Measurements from ENCODE around the gene SBF2. TPM values are rescaled to one million over a fixed set of nuclear protein-coding genes. Genes with fewer than 3 reads are reported as not detected.

SBF2 gene
- total and polyA plus RNA-seq, 2 of the 13 experiments (the other 11 are each of a cell fraction or from before 2014, with no cell fraction given) = 24.0 to 45.8 TPM

DNA sequence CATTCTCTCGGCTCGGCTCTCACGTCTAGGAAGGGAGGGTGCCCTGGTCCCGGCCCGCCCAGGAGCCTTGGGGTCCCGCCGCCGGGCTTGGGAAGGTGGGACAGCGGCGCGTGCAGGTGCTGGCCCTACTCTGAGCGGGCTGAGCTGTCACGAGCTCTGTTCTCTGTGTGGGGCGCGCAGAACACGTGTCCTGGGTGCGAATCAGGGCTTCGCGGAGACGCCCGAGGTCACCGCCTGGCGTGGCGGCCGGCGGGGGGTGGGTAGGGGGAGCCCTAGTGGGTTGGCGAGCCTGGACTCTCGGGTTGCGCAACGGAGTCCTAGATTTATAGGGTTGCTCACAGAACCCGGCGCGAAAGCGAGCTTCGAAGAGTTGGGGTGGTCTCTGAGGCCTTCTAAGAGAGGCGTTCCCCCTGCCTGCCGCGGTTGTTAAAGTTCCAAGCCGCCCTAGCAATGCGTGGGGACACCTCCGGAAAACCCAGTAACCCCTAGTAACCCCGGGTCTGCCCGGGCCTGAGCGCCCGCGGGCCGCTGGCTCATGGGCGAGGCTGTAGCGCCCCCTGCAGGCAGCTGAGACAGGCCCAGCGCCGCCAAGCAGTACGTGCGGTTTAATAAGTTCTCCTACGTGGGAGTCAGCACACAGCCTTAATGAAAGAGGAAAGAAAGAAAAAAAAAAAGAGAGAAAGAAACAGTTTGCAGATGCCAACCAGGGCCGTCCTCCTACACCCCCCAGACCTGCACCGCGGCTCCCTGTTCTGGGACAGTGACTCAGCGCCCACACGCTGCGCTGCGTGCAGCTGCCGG, 13.6 kb upstream of the SBF2 start (continued):
- no peak for TF ChIP-seq IKZF4 (CRISPR knock-in tag; IDR thresholded peaks at IDR 0.05; ENCODE audit: borderline replicate concordance, low read depth, not compliant biosample characterization)
- peak; percentile 49; the same call in 1 of the 2 replicates for TF ChIP-seq ZSCAN25 (CRISPR knock-in tag; IDR thresholded peaks at IDR 0.05)
- no peak for TF ChIP-seq ZFP36L2 (CRISPR knock-in tag; IDR thresholded peaks at IDR 0.05)
- TF ChIP-seq YEATS2 (CRISPR knock-in tag; IDR thresholded peaks at IDR 0.05; ENCODE audit: borderline replicate concordance) = peak; percentile 17; the same call in 1 of the 2 replicates
- peak; percentile 63; the same call in 1 of the 2 replicates for TF ChIP-seq ARID4A (CRISPR knock-in tag; IDR thresholded peaks at IDR 0.05; ENCODE audit: borderline replicate concordance)
- TF ChIP-seq DDIT3 (CRISPR knock-in tag; IDR thresholded peaks at IDR 0.05) = no peak
- TF ChIP-seq HDAC1 (CRISPR knock-in tag; IDR thresholded peaks at IDR 0.05) = peak; percentile 75
- TF ChIP-seq, protein P1, sequence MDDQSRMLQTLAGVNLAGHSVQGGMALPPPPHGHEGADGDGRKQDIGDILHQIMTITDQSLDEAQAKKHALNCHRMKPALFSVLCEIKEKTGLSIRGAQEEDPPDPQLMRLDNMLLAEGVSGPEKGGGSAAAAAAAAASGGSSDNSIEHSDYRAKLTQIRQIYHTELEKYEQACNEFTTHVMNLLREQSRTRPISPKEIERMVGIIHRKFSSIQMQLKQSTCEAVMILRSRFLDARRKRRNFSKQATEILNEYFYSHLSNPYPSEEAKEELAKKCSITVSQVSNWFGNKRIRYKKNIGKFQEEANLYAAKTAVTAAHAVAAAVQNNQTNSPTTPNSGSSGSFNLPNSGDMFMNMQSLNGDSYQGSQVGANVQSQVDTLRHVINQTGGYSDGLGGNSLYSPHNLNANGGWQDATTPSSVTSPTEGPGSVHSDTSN (CRISPR knock-in tag; IDR thresholded peaks at IDR 0.05; ENCODE audit: borderline replicate concordance) = no peak
- TF ChIP-seq MIER3 (CRISPR knock-in tag; IDR thresholded peaks at IDR 0.05; ENCODE audit: borderline replicate concordance) = no peak
- TF ChIP-seq GFI1 (CRISPR knock-in tag; IDR thresholded peaks at IDR 0.05; ENCODE audit: borderline replicate concordance) = no peak
- TF ChIP-seq ZFP90 (CRISPR knock-in tag; IDR thresholded peaks at IDR 0.05; ENCODE audit: borderline replicate concordance) = no peak
- TF ChIP-seq ZNF20 (CRISPR knock-in tag; IDR thresholded peaks at IDR 0.05) = no peak
- no peak for TF ChIP-seq CENPX (CRISPR knock-in tag; IDR thresholded peaks at IDR 0.05)
- TF ChIP-seq REL (CRISPR knock-in tag; conservative IDR thresholded peaks at IDR 0.05) = no peak
- no peak for TF ChIP-seq CHD4 (IDR thresholded peaks at IDR 0.05; ENCODE audit: borderline replicate concordance, low read length)
- TF ChIP-seq TBP (CRISPR knock-in tag; IDR thresholded peaks at IDR 0.05) = no peak
- no peak; the same call in 1 of the 2 replicates for TF ChIP-seq ZNF503 (CRISPR knock-in tag; IDR thresholded peaks at IDR 0.05)
- TF ChIP-seq GMEB1 (CRISPR knock-in tag; IDR thresholded peaks at IDR 0.05; ENCODE audit: borderline replicate concordance) = peak; percentile 61; the same call in 1 of the 2 replicates
- no peak for TF ChIP-seq PHF5A (CRISPR knock-in tag; IDR thresholded peaks at IDR 0.05; ENCODE audit: low read depth, unreplicated experiment)
